Fibroblast of mammary gland (primary cell): ENCODE results near the gene PRKAA1.
A peak's percentile ranks its signal among the peaks of the same experiment; 100 is the strongest.

Experiments used
- DNase-seq: peaks from one replicate; pipeline ENCODE4 v3.0.0-alpha.2; 2010; ENCODE audit warnings: low read depth
- H3K4me3 ChIP-seq: 2 replicates; pipeline ENCODE4 v1.5.1; 2011; ENCODE audit warnings: low read depth, mild to moderate bottlenecking, low read length, moderate library complexity; ENCODE audit not compliant: control insufficient read depth
- CTCF ChIP-seq: conservative IDR thresholded peaks from 2 replicates; pipeline ENCODE4 v1.5.1; 2011; ENCODE audit warnings: low read depth, low read length, inconsistent platforms; ENCODE audit not compliant: control insufficient read depth, insufficient read depth

PRKAA1 gene

DNA sequence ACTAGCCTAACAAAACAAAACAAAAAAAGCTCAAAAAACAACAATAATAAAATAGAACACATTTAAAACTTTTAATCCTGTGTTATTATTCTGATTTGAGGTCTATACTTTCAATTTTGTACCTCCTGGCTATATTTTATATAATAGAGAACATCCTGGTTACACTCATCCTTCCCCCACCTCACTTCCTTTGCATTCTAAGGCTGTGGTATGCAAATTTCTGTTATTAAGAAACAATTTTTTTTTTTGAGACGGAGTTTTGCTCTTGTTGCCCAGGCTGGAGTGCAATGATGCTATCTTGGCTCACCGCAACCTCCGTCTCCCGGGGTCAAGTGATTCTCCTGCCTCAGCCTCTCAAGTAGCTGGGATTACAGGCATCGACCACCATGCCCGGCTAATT lies 39.9 kb upstream of the PRKAA1 start:
- DNase-seq = no peak
- no peak for TF ChIP-seq CTCF
- H3K4me3 ChIP-seq = no peak overlapping the region

GRCh38 chr5:40834849-40835787 lies 36.9 kb upstream of the PRKAA1 start, which contains the start of gene RPL37:
Gene RPL37 (minus strand): TSS chr5:40835222. CDS start chr5:40835185, 37 bp downstream.
- peak; percentile 97 for DNase-seq
- TF ChIP-seq CTCF = no peak
- peak within 1 kb of the TSS; percentile 90 for H3K4me3 ChIP-seq

DNA sequence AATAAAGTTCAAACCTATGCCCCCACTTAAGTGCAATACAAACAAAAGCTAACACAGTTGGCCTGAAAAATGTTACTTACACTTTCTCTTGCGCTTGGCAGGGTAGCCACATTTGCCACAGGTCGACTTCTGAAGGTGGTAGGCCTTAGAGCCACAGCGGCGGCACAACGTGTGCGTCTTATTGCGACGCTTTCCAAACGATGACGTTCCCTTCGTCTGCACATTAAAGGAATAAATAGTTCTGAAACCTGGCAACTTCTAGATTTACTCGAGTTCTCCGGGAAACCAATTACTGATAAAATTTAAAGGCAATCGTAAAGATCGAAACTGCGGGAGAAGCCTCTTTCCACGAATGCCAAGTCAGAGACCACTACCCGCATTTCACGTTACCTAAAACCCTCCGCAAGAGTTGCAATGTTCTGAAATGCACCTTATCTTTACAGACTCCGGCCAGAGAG lies 36.2 kb upstream of the PRKAA1 start:
- peak; percentile 36 for DNase-seq
- TF ChIP-seq CTCF = no peak
- H3K4me3 ChIP-seq = peak overlapping the region; percentile 90

DNA sequence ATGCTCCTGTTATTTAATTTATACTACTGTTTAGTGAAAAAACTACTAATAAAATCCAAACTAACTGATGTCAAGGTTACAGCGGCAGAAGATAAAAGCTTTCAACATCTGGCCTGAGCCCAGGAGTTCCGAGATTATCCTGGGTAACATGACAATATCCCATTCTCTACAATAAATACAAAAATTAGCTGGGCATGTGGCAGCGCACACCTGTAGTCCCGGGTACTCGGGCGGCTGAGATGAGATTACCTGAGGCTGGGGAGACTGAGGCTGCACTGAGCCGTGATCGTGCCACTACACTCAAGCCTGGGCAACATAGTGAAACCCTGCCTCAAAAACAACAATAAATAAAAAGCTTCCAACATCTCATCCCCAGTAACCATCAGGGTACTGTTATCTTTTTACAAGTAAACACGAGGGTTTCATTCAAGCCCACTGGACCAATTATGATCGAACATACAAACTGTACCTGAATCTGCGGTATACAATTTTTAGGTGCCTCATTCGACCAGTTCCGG lies 35.6 kb upstream of the PRKAA1 start:
- peak overlapping the region; percentile 90 for H3K4me3 ChIP-seq
- no peak for DNase-seq
- TF ChIP-seq CTCF = no peak

DNA sequence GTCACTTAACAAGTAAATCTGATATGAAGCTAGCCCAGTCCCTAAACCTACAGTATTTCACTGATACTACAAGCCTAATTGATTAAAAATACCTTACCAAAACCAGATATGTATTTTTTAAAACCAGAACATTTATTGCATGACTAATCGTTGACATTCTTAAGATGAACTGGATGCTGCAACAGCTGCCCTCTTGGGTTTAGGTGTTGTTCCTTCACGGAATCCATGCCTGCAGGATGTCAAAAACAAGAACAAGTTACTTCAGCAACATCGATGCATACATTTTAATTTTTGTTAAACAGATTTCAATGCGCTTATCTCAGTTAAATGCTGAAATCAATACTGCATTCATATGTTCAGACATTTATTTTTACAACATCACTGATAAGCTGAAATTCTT lies 34.2 kb upstream of the PRKAA1 start:
- TF ChIP-seq CTCF = no peak

DNA sequence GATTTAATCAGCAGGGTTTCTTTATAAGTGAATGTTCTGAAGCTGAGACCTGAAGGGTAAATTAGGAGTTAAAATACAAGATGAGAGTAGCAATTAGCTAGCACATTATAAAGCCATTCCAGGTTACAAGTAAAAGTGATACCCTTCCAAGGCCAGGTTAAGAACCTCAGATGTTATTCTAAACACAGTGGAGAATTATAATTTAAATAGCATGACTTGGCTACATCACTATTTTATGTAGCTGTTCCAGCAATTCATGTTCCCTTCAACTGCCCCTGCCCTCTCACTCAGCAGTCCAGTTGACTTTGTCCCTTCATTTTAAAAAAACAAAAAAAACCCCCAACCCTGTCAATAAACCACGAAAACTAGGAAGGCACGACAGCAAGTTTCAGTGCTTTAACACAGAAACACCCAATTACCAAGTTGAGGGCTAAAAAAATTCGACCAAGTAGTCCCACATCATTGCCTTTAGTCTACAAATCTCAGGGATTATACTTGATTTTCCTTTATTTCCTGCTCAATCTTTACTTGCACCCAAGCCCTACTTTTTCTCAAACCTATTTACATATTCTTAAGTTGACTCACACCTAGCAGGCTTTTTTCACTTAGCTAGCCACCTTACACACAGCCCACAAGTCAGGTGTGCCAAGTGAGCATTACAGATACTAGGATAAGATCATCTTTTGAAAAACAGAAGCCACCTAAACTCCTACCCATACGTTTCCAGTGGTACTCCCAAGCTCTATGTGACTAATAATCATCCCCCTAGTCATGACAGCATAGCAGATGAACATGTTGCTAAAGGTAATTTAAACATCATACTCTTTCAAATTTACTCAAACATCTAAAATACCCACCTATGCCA lies 33.4 kb upstream of the PRKAA1 start:
- no peak for DNase-seq
- no peak for TF ChIP-seq CTCF

More for the DNA sequence above, 34.2 kb upstream of the PRKAA1 start:
- DNase-seq = no peak
- peak overlapping the region; percentile 90 for H3K4me3 ChIP-seq

More for the DNA sequence above, 33.4 kb upstream of the PRKAA1 start:
- no peak overlapping the region for H3K4me3 ChIP-seq
